CD4-positive, alpha-beta T cell treated with Interleukin-12 subunit alpha and Interleukin-12 subunit beta, for 1 hour (primary cell): ENCODE measurements around the gene CD151.

Source experiments
- DNase-seq: peaks from one replicate; pipeline ENCODE4 v3.0.0-alpha.2; 2020

The CD151 gene

GRCh38 chr11:843818-844692, 11.3 kb downstream of the CD151 start:
- DNase-seq, result no peak

GRCh38 chr11:844693-845644, 12.2 kb downstream of the CD151 start:
- peak; percentile 36 for DNase-seq

DNA sequence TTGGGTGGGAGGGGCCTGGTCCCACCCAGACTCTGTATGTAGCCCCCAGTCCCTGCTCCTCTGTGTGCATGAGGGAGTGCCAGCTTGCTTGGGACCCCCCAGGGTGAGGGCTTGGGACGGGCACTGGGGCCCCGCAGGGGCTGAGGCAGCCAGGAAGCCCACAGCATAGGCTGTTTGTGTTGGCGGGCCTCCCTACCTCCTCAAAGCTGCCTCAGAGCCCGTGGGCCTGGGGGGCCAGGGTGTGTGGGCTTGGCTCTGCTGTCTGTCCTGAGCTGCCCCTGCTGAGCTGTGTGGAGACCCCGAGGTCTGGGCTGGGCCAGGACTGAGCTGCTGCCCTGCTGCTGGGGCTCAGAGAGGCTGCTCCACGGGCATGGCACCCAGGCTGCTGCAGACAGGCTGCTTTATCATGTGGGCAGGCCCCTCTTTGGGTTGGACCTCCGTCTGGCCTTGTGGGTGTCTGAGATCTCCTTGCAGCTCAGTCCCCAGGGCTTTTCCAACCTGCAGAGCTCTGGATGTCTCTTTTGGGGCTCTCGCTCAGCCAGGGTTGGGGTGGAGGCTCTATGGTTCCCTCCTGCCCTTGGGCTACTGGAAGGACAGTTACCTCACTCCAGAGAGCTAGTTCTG, 13.2 kb downstream of the CD151 start:
- no peak for DNase-seq

- DNase-seq, result no peak
Measured at GRCh38 chr11:846496-847098, 13.8 kb downstream of the CD151 start.

DNA sequence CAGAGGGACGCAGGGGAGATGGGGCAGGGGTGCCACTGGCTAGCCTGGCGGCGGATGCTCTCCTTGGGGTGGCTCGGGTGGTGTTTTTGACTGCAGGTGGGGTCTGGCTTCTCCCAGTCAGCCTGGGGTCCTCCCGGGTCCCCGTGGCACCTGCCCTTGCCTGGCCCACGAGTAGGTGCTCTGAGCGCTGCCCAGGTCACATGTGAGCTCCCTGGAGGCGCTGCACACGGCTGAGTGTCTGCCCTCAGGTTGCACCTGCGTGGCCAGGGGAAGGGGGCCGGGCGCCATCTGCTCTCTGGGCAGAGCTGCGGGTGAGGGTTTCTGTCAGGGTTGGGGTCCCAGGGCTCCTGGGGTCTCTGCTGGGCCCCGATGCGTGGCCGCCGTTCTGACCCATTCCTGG, 15.1 kb downstream of the CD151 start:
- no peak for DNase-seq

GRCh38 chr11:848380-848931, 15.7 kb downstream of the CD151 start:
- peak; percentile 74 for DNase-seq

GRCh38 chr11:849104-849824, 16.5 kb downstream of the CD151 start:
- DNase-seq, result peak; percentile 51

DNA sequence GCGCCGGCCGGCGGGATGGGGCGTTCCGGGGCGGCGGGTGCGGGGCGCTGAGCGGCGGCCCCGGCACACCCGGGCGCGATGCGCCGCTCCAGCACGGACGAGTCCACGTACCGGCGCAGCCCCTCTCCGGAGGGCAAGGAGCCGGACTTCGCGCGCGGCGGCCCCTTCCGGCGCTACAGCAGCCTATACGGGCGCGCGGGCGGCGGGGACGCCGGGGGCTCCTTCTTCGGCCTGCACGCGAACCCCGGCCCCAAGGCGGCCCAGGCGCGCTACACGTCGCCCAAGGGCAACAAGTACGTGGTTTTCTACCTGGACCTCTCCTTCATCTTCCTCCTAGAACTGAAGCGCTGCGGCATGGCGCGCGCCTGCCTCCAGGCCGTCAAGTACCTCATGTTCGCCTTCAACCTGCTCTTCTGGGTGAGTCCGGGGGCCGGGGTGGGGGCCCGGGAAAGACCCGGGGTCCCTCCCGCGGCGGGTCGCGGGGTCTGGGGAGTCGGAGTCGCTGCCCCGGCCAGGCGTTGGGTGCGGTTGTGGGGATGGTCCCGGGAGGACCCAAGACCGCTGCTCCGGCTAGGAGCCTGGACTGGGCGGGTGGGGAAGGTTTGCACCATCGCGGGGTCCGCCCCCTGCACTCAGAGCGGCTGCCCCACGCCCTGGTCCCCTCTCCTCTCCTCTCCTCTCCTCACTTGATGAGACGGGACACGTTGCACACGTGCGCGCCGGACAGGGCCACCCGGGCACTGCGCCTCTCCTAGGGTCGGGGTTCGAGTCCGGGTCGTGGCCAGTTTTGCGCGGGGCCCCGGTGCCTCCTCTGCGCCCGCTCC, 17.4 kb downstream of the CD151 start:
- DNase-seq, result no peak

GRCh38 chr11:850775-851763, 18.3 kb downstream of the CD151 start:
- no peak for DNase-seq

- DNase-seq, result no peak
Measured at GRCh38 chr11:852762-853161, 20.0 kb downstream of the CD151 start.

DNA sequence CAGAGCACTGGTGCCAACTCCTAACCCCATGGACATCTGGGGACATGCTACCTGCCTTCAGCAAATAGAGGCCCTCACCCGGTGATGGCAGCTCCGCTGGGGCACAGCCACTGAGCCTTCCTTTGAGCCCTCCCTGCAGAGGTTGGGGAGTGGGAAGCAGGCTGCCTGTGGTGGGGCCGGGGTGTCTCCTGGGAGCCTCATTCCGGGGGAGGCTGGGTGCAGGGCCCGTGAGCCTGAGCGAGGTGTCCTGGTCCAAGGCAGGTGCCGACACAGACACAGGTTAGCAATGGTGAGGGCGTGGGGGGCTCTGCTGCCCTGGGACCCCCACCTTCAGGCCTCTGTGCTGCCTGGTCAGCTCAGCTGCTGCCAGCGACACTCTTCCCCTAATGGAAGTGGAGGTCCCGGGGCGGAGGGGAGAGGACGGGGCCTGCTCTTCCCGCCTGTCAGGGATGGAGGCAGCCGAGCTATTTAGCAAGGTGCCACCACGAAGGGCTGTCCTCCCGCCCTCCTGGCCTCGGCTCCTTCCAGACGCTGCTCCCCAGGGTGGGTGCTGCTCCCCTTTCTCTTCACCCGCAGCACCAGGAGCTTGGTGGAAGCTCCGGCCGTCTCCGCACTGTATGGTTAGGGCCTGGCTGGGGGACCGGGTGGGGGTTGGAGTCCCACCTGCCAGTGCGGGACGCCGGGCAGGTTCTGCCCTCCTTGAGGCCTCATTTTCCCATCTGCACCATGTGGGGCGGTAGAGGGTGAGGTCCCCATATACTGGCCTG, 21.1 kb downstream of the CD151 start:
- DNase-seq, result no peak

DNA sequence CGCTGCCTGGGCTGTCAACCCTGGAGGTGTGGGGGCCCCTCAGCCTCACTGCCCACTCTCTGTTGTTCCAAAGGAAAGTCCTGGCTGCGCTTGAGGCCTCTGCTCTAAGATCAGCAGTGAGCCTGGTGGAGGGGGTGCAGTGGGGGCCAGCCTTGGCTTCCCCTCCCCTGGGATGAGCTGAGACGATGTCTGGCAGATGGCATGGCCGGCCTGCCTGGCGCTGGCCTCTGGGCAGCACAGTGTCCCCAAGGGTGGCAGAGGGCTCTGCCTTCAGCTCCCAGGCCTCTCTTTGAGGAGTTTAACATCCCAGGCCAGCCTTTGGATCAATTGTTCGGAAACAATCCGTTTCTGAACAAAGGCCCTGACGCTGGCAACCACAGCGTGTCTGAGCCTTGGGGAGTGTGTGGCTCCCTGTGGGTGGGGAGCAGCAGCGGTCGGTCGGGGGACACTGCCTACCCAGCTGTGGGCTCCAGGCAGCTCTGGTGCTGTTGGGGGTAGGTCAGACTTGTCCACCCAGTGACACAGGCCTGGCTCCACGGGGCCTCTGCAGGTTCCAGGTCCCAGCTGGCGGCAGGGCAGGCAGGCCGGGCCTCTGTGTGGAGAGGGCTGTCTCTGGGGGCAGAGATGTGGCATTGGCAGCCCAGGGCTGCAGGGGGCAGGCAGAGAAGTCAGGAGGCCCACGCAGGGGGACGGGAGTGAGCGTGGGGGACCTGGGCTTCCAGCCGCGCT, 22.0 kb downstream of the CD151 start:
- no peak for DNase-seq

- DNase-seq, result no peak
Measured at GRCh38 chr11:855330-855674, 22.6 kb downstream of the CD151 start.

GRCh38 chr11:855796-856195, 23.0 kb downstream of the CD151 start:
- DNase-seq, result no peak

DNA sequence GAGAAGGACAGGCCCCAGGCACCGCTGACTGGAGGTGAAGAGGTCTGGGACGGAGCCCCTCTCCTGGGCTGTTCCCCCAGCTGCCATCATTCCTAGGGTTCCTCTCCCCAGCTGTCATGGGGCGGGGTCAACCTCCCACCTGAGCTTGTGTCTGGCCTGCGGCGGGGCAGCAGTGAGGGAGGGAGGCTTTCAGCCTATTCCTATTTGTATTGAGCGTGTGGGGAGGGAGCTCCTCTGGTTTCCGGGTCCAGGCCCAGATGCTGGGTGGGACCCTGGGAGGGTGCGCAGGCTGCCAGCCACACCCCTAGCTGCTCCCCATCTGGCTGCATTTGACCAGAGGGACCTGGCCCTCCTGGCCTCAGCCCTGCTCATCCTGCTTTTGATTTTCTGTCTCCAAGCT, 23.6 kb downstream of the CD151 start:
- DNase-seq, result no peak

DNA sequence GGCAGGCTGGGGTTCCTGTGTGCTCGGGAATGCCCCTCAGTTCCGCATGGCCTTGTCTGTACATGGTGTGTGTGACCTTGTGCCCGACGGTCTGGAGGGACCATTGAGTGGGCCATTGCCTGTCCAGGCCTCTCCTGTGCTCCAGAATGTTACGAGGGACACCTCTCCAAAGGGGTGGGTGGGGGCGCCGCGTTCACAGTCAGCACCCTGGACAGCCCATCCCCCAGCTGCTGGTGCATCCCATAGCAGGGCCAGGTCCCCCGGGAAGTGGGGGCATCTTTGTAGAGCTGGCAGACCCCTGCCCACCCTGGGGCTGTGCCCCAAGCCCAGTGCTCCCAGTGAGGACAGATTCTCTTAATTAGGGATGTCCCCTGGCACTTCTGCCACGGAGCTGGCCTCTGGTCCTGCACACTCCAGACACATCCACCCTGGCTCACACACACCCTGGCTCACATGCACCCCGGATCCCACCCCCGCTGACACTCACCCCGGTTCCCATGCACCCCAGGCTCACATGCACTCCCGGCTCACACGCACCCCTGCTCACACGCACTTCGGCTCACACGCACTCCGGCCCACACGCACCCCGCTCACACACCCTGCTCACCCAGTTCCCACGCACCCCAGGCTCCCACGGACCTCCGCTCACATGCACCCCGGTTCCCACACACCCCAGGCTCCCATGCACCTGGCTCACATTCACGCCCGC, 25.5 kb downstream of the CD151 start:
- no peak for DNase-seq

DNA sequence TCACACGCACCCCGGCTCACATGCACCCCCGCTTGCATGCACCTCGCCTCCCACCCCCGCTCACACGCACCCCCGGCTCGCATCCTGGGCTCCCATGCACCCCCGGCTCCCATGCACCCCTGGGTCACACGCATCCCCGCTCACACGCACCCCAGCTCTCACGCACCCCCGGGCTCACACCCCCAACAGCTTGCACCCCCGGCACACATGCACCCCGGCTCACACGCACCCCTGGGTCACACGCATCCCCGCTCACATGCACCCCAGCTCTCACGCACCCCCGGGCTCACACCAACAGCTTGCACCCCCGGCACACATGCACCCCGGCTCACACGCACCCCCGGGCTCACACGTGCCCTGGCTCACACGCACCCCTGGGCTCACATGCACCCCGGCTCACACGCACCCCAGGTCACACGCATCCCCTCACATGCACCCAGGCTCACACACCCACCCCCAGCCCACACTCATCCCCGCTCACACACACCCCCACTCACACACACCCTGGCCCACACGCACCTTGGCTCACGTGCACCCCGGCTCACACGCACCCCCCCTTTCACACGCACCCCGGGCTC, 26.1 kb downstream of the CD151 start:
- no peak for DNase-seq
